Osteocyte (in vitro differentiated cells): ENCODE measurements around the gene TENT5A. TPM values are rescaled to one million over a fixed set of nuclear protein-coding genes. Genes with fewer than 3 reads are reported as not detected.
"Not testable (repeated sequence)": the region's sequence is repeated elsewhere in the genome, so short reads cannot be mapped to it uniquely, and the experiment has no call there.

ENCODE experiments used
- DNase-seq: peaks from one replicate; pipeline ENCODE4 v3.0.0; 2021; ENCODE audit warnings: mixed read lengths; ENCODE audit not compliant: unreplicated experiment; ENCODE audit errors: extremely low spot score
- H3K27ac Mint-ChIP-seq: one replicate; pipeline ENCODE4 v1.8.0; 2021; ENCODE audit warnings: mild to moderate bottlenecking, mixed read lengths; ENCODE audit not compliant: unreplicated experiment
- H3K27me3 Mint-ChIP-seq: one replicate; pipeline ENCODE4 v1.8.0; 2021; ENCODE audit warnings: mixed read lengths; ENCODE audit not compliant: unreplicated experiment
- H3K36me3 Mint-ChIP-seq: one replicate; pipeline ENCODE4 v1.8.0; 2021; ENCODE audit warnings: mixed read lengths; ENCODE audit not compliant: unreplicated experiment
- H3K4me1 Mint-ChIP-seq: one replicate; pipeline ENCODE4 v1.8.0; 2021; ENCODE audit warnings: mixed read lengths; ENCODE audit not compliant: unreplicated experiment
- H3K4me3 Mint-ChIP-seq: one replicate; pipeline ENCODE4 v1.8.0; 2021; ENCODE audit warnings: mild to moderate bottlenecking, moderate library complexity, mixed read lengths; ENCODE audit not compliant: unreplicated experiment
- H3K9me3 Mint-ChIP-seq: one replicate; pipeline ENCODE4 v1.8.0; 2021; ENCODE audit warnings: mixed read lengths; ENCODE audit not compliant: unreplicated experiment
- CTCF ChIP-seq: fragments of 200-600 bp; sonication (generic); IDR thresholded peaks from 2 replicates; pipeline ENCODE4 v1.5.0; 2021; ENCODE audit warnings: antibody characterized with exemption, mild to moderate bottlenecking, moderate library complexity
- total RNA-seq: library from RNA; stranded (reverse); gene quantifications from 2 replicates; pipeline ENCODE4 v1.2.1, GENCODE V29; 2021

Gene TENT5A
- total RNA-seq, 1 donor from 2014 or later = 25.8 TPM

- Mint-ChIP-seq H3K27me3 (no peaks in the 10 kb centered on the region), H3K36me3 (peaks cover 16% of the 10 kb centered on the region), H3K4me1 (peaks cover 13% of the 10 kb centered on the region), H3K9me3 (no peaks in the 10 kb centered on the region), H3K27ac (no peak overlapping the region), H3K4me3 (no peak overlapping the region)
- no peak for TF ChIP-seq CTCF
- no peak for DNase-seq
These were observed 10.8 kb downstream of the TENT5A start for GRCh38 chr6:81741689-81742088.

GRCh38 chr6:81740591-81740990, 11.9 kb downstream of the TENT5A start:
- DNase-seq, H3K27ac Mint-ChIP-seq, H3K36me3 Mint-ChIP-seq, H3K9me3 Mint-ChIP-seq, H3K4me1 Mint-ChIP-seq, H3K27me3 Mint-ChIP-seq, H3K4me3 Mint-ChIP-seq: not testable (repeated sequence)

DNA sequence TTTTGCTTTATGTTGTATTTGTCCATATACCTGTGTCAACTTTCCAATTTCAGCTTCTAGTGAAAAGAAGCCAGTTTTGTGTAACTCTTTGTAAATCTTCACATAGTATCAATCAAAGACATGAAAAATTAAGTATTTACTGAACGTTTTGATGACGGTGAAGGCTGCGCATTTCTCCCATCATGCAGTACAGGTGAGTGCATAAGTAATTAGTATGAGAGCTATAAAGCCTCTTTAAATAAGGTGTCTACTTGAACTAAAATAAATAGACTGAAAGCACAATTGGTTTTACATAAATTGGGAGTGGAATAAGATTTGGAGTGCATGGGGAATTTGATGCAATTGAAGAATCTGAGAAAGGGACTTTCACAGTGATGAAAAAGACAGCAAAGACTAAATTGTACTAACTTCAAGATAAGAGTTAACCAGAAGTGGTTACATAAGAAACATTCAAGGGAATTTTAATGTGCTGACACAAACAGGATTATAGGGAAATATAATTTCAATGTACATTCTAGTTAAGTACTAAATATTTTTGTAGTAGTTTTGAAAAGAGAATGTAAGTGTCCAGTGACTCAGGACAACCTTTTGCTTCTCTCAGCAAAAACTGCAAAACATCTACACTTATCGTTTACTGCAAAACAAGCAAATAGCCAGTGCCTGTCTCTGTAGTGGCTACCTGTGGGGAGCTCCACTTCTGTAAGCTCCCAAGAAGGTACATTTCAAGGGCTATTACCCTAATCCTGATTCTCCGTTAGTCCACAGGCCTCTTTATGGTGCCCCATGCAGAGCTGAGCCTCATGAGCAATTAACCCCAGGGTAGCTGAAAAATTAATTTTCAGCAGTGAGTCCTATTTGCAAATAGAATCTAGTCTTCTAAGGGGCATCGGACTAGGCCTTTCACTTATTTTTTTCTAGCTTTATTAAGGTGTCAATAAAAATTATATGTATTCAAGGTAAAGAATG, 13.0 kb downstream of the TENT5A start:
- Mint-ChIP-seq H3K36me3 (no peaks in the 10 kb centered on the region), H3K27me3 (no peaks in the 10 kb centered on the region), H3K4me1 (peaks cover 6% of the 10 kb centered on the region), H3K27ac (no peak overlapping the region), H3K9me3 (peaks cover 9% of the 10 kb centered on the region), H3K4me3 (no peak overlapping the region)
- DNase-seq = no peak
- no peak for TF ChIP-seq CTCF

GRCh38 chr6:81736428-81736827, 16.1 kb downstream of the TENT5A start:
- Mint-ChIP-seq H3K27ac (no peak overlapping the region), H3K4me1 (peaks cover 2% of the 10 kb centered on the region), H3K9me3 (peaks cover 9% of the 10 kb centered on the region), H3K36me3 (no peaks in the 10 kb centered on the region), H3K27me3 (no peaks in the 10 kb centered on the region), H3K4me3 (no peak overlapping the region)
- no peak for DNase-seq
- TF ChIP-seq CTCF = no peak

GRCh38 chr6:81735756-81736380, 16.6 kb downstream of the TENT5A start:
- TF ChIP-seq CTCF = no peak
- Mint-ChIP-seq H3K27ac (no peak overlapping the region), H3K27me3 (no peaks in the 10 kb centered on the region), H3K4me3 (no peak overlapping the region), H3K9me3 (peaks cover 9% of the 10 kb centered on the region), H3K4me1 (peaks cover 2% of the 10 kb centered on the region), H3K36me3 (no peaks in the 10 kb centered on the region)
- DNase-seq = no peak
